Gastrocnemius medialis (tissue), 4 donors: ENCODE data around the gene LDHAL6B. TPM values are rescaled to one million over a fixed set of nuclear protein-coding genes. Genes with fewer than 3 reads are reported as not detected.

Source experiments
- ATAC-seq, 2 donors: fragments of 150-250 bp; one replicate each; pipeline ENCODE4 v1.9.1; 2016
- DNase-seq, 2 donors: peaks; one replicate each; pipeline ENCODE4 v3.0.0-alpha.2; 2019
- H3K27ac ChIP-seq, 4 donors: fragments of 200-600 bp; sonication (generic); 1 replicate in 1 of 4; 2 replicates in 3 of 4; pipeline ENCODE4 v1.5.1; 2016 to 2018; ENCODE audit warnings: mild to moderate bottlenecking in 2 of 4, moderate library complexity in 1 of 4
- H3K27me3 ChIP-seq, 3 donors: fragments of 200-600 bp; sonication (generic) in 2 of 3; 1 replicate in 1 of 3; 2 replicates in 2 of 3; pipeline versions ENCODE4 v1.5.1 to v1.6.0; 2016 to 2019; ENCODE audit warnings: mild to moderate bottlenecking in 1 of 3, moderate library complexity in 1 of 3
- H3K36me3 ChIP-seq, 2 donors: fragments of 200-600 bp; sonication (generic) in 1 of 2; one replicate each; pipeline ENCODE4 v1.5.1; 2017 to 2018
- H3K4me1 ChIP-seq, 2 donors: fragments of 200-600 bp; sonication (generic) in 1 of 2; one replicate each; pipeline ENCODE4 v1.5.1; 2016 to 2017; ENCODE audit warnings: mild to moderate bottlenecking in 2 of 2
- H3K4me3 ChIP-seq, 4 donors: fragments of 200-600 bp; sonication (generic) in 3 of 4; 1 replicate in 1 of 4; 2 replicates in 3 of 4; pipeline ENCODE4 v1.5.1; 2016 to 2019; ENCODE audit warnings: mild to moderate bottlenecking in 2 of 4
- H3K9me3 ChIP-seq, 3 donors: fragments of 200-600 bp; sonication (generic) in 2 of 3; 1 replicate in 1 of 3; 2 replicates in 2 of 3; pipeline ENCODE4 v1.5.1; 2016 to 2019
- POLR2A ChIP-seq, 2 donors: fragments of 450-650 bp; IDR thresholded peaks; one replicate each; pipeline ENCODE4 v1.6.1; 2017; ENCODE audit warnings: antibody characterized with exemption in 2 of 2, mild to moderate bottlenecking in 2 of 2, moderate library complexity in 2 of 2
- in situ Hi-C, 4 donors: fragments of 200-750 bp; cut with MboI; loops; one replicate each; pipeline versions ENCODE4 v1.15.0 to v1.8.0; 2017; ENCODE audit warnings: low sequenced_read_pairs in 4 of 4
- intact Hi-C: fragments of 100-400 bp; cut with DNase I; formaldehyde crosslinking; loops from one replicate; pipeline ENCODE4 v1.15.1; 2023; ENCODE audit warnings: low total_unique reads
- total RNA-seq, 4 donors: library from RNA; depleted of rRNA; stranded (reverse); fragments of >200 nt; gene quantifications; one replicate each; pipeline versions ENCODE4 v1.1.0 to v1.2.3, GENCODE V29; 2016
- TF ChIP-seq, protein P1 (sequence below), 5 experiments: fragments of 450-650 bp in 3 of 5; fragments of 200-600 bp in 2 of 5; sonication (generic) in 2 of 5; IDR thresholded peaks in 4 of 5; conservative IDR thresholded peaks in 1 of 5; 1 replicate in 4 of 5; 2 replicates in 1 of 5; pipeline ENCODE4 v1.5.1; 2016 to 2019; ENCODE audit warnings: antibody characterized with exemption in 5 of 5, mild to moderate bottlenecking in 3 of 5, moderate library complexity in 3 of 5

LDHAL6B gene
- total RNA-seq, 4 donors from 2014 or later, result not detected

- intact Hi-C loops, result loop anchor here (10.0 kb wide), 1 partner anchor 244 kb away; no protein-coding TSS in a partner anchor
Measured at GRCh38 chr15:59171067-59171397, 35.6 kb upstream of the LDHAL6B start.

GRCh38 chr15:59172289-59172901, 34.2 kb upstream of the LDHAL6B start:
- Histone ChIP-seq H3K27ac (no peak overlapping the region), H3K4me3 (no peak overlapping the region), H3K4me1 (peaks cover 0 to 5% of the 10 kb centered on the region in 2 donors), H3K27me3 (no peaks in the 10 kb centered on the region), H3K9me3 (no peaks in the 10 kb centered on the region), H3K36me3 (peaks cover 0 to 31% of the 10 kb centered on the region in 2 donors)
- in situ Hi-C loops (loop anchor here in 2 of 4 donors (10.0 to 25.0 kb wide), 2 partner anchors 315 to 322 kb away; no protein-coding TSS in a partner anchor), intact Hi-C loops (loop anchor here (10.0 kb wide), 1 partner anchor 242 kb away; no protein-coding TSS in a partner anchor)
- DNase-seq (no peak), ATAC-seq (no peak)
- TF ChIP-seq, protein P1, sequence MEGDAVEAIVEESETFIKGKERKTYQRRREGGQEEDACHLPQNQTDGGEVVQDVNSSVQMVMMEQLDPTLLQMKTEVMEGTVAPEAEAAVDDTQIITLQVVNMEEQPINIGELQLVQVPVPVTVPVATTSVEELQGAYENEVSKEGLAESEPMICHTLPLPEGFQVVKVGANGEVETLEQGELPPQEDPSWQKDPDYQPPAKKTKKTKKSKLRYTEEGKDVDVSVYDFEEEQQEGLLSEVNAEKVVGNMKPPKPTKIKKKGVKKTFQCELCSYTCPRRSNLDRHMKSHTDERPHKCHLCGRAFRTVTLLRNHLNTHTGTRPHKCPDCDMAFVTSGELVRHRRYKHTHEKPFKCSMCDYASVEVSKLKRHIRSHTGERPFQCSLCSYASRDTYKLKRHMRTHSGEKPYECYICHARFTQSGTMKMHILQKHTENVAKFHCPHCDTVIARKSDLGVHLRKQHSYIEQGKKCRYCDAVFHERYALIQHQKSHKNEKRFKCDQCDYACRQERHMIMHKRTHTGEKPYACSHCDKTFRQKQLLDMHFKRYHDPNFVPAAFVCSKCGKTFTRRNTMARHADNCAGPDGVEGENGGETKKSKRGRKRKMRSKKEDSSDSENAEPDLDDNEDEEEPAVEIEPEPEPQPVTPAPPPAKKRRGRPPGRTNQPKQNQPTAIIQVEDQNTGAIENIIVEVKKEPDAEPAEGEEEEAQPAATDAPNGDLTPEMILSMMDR (IDR thresholded peaks at IDR 0.05 in 4 of 5, conservative IDR thresholded peaks at IDR 0.05 in 1 of 5), result no peak

More at GRCh38 chr15:59171067-59171397, 35.6 kb upstream of the LDHAL6B start:
- Histone ChIP-seq H3K4me3 (no peak overlapping the region), H3K9me3 (no peaks in the 10 kb centered on the region), H3K36me3 (peaks cover 0 to 31% of the 10 kb centered on the region in 2 donors), H3K27ac (no peak overlapping the region), H3K4me1 (peaks cover 0 to 5% of the 10 kb centered on the region in 2 donors), H3K27me3 (no peaks in the 10 kb centered on the region)
- in situ Hi-C loops, result loop anchor here in 2 of 4 donors (10.0 to 25.0 kb wide), 2 partner anchors 316 to 324 kb away; no protein-coding TSS in a partner anchor
- TF ChIP-seq POLR2A (IDR thresholded peaks at IDR 0.05), result no peak
- ATAC-seq (no peak), DNase-seq (no peak)

DNA sequence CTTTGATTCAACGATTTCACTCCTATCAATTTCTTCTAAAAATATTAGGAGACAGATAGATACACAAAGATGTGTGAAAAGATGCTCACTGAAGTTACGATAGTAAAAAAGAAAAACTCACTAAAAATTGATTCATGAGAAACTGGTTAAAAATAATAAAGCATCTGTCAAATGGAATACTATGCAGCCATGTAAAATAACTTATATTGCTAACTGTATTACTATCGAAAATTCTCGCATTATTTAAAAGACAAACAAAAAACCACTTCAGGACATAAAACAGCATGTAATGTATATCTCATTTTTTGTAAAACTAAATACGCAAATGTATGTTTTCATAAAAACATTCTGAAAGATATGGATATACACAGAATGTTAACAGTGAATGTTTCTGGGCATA, 33.4 kb upstream of the LDHAL6B start:
- intact Hi-C loops (loop anchor here (10.0 kb wide), 1 partner anchor 242 kb away; no protein-coding TSS in a partner anchor), in situ Hi-C loops (loop anchor here in 2 of 4 donors (10.0 to 25.0 kb wide), 2 partner anchors 314 to 322 kb away; no protein-coding TSS in a partner anchor)
- TF ChIP-seq, protein P1 (IDR thresholded peaks at IDR 0.05 in 4 of 5, conservative IDR thresholded peaks at IDR 0.05 in 1 of 5), result no peak
- no peak for TF ChIP-seq POLR2A (IDR thresholded peaks at IDR 0.05)
- DNase-seq (no peak), ATAC-seq (no peak)
- peaks cover 0 to 31% of the 10 kb centered on the region in 2 donors for H3K36me3 ChIP-seq
- no peak overlapping the region for H3K4me3 ChIP-seq
- H3K4me1 ChIP-seq, result peaks cover 0 to 5% of the 10 kb centered on the region in 2 donors
- H3K27me3 ChIP-seq, result no peaks in the 10 kb centered on the region
- no peak overlapping the region for H3K27ac ChIP-seq
- H3K9me3 ChIP-seq, result no peaks in the 10 kb centered on the region

GRCh38 chr15:59174151-59174834, 32.4 kb upstream of the LDHAL6B start:
- H3K27ac ChIP-seq, result no peak overlapping the region
- peaks cover 4 to 14% of the 10 kb centered on the region in 2 donors for H3K4me1 ChIP-seq
- DNase-seq, result no peak
- no peak for ATAC-seq
- in situ Hi-C loops, result loop anchor here in 2 of 4 donors (10.0 to 25.0 kb wide), 2 partner anchors 313 to 321 kb away; no protein-coding TSS in a partner anchor
- peaks cover 0 to 31% of the 10 kb centered on the region in 2 donors for H3K36me3 ChIP-seq
- intact Hi-C loops, result loop anchor here (10.0 kb wide), 1 partner anchor 241 kb away; no protein-coding TSS in a partner anchor
- H3K9me3 ChIP-seq, result no peaks in the 10 kb centered on the region
- H3K27me3 ChIP-seq, result no peaks in the 10 kb centered on the region
- no peak for TF ChIP-seq POLR2A (IDR thresholded peaks at IDR 0.05)
- TF ChIP-seq, protein P1 (IDR thresholded peaks at IDR 0.05 in 4 of 5, conservative IDR thresholded peaks at IDR 0.05 in 1 of 5), result no peak
- no peak overlapping the region for H3K4me3 ChIP-seq
